Pancreas (tissue), 10 donors: ENCODE data around the gene CGREF1. TPM values are rescaled to one million over a fixed set of nuclear protein-coding genes. Genes with fewer than 3 reads are reported as not detected.

Experiments used
- ATAC-seq, 4 donors: fragments of 200-7000 bp; cut with Tn5 transposase; one replicate each; pipeline versions ENCODE4 v1.8.0 to v1.9.1; 2020; ENCODE audit warnings: mild to moderate bottlenecking in 4 of 4, moderate library complexity in 4 of 4
- DNase-seq, 6 donors: peaks; one replicate each; pipeline ENCODE4 v3.0.0-alpha.2; 2020
- FAIRE-seq: peaks from 2 replicates; lab custom pipeline; 2012; peaks lifted over from hg19 to GRCh38; lab: Jason Lieb, UNC
- H3K27ac ChIP-seq, 4 donors: fragments of 200-600 bp; sonication (generic); 1 replicate in 3 of 4; 2 replicates in 1 of 4; pipeline versions ENCODE4 v1.5.0 to v1.8.0; 2020
- H3K27me3 ChIP-seq, 4 donors: fragments of 200-600 bp; one replicate each; pipeline ENCODE4 v1.8.0; 2021
- H3K36me3 ChIP-seq, 3 donors: fragments of 200-600 bp; sonication (generic) in 1 of 3; one replicate each; pipeline versions ENCODE4 v1.5.0 to v1.8.0; 2020 to 2021
- H3K4me1 ChIP-seq, 3 donors: fragments of 200-600 bp; one replicate each; pipeline ENCODE4 v1.8.0; 2021
- H3K4me3 ChIP-seq, 4 donors: fragments of 200-600 bp; sonication (generic) in 2 of 4; one replicate each; pipeline versions ENCODE4 v1.5.0 to v1.8.0; 2020 to 2021
- H3K9me3 ChIP-seq, 4 donors: fragments of 200-600 bp; one replicate each; pipeline ENCODE4 v1.8.0; 2021
- CTCF ChIP-seq, 4 donors: fragments of 200-600 bp; sonication (generic) in 3 of 4; IDR thresholded peaks; one replicate each; pipeline versions ENCODE4 v1.5.0 to v1.8.0; 2021; ENCODE audit warnings: antibody characterized with exemption in 4 of 4
- WGBS, 2 donors: extraction: QIAGEN DNeasy Blood & Tissue Kit; methylation state at CpG; one replicate each; pipeline ENCODE4 v1.1.7; 2013; 5-methylcytosine and 5-hydroxymethylcytosine counted together
- intact Hi-C, 3 donors: fragments of 100-400 bp; cut with DNase I; formaldehyde crosslinking; loops; one replicate each; pipeline versions ENCODE4 v1.11.1 to v1.14.2; 2022
- polyA plus RNA-seq, 2 donors: library from polyadenylated mRNA; stranded (reverse); fragments of 200-250 nt; gene quantifications; one replicate each; pipeline ENCODE4 v1.2.3, GENCODE V29; 2013
- total RNA-seq, 6 donors: library from RNA; stranded (reverse); fragmentation: NEBNext Ultra II Directional in 4 of 6; extraction: Animal tissue kit (Norgen Biotek cat#: 25700) in 4 of 6; gene quantifications; one replicate each; pipeline versions ENCODE4 v1.2.1 to v1.2.4, GENCODE V29; 2021 to 2023
- donor health status: healthy with polysubstance abuse.
- donor health status: DM: no; HTN: no; CAD: no; lungs with moderate emphysema.
- donor health status: DM: no; HTN: no; CAD: no.
- donor health status: control.
- donor health status: control.
- donor health status: Bipolar disorder and iron deficiency.
- donor health status: DM: yes; HTN: yes; CAD: no.
- donor health status: DM: no; HTN: no; CAD: no.
- donor health status: DM: no; HTN: no; CAD: no.
- donor health status: DM: yes; HTN: yes; CAD: no.

CGREF1 gene
- total and polyA plus RNA-seq, 8 donors, result 0.42 to 1.2 (median 0.78) TPM; not detected in 1

DNA sequence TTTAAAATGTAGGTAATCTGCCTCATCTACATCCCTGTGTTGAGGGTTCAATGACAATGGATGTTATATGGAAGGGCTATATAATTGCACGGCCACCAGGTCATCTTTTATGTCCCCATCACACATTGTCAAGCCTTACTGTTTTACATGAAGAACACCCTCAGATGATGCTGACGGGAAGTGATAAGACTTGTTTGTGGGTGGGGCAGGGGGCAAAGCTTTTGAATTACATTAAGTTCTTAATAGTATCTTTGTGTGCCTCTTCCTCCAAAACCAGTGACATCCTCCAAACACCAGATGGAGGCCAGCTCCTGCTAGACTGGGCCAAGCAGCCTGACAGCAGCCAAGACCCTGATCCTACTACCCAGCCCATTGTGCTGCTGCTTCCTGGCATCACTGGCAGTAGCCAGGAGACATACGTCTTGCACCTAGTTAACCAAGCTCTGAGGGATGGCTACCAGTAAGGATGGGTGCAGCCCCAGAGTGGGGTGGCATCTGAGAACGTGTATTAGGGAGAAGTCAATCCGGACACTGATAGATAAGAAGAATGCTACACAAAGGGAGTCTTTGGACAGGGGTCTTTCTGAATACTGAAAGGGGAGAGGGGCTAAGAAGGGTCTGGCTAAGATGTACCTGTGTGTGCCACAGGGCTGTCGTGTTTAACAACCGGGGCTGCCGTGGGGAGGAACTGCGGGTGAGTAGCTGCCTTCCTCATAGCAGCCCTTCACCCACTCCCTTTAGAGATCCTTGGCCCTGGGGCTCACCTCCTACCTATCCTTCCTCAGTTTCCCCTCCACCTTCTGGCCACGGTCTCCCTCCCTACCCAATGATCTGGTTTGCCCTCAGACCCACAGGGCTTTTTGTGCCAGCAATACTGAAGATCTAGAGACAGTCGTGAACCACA lies 10.0 kb upstream of the CGREF1 start:
- no peak for DNase-seq
- Histone ChIP-seq H3K4me3 (no peak overlapping the region), H3K27me3 (no peaks in the 10 kb centered on the region), H3K27ac (no peak overlapping the region), H3K9me3 (no peaks in the 10 kb centered on the region), H3K36me3 (peaks cover 6 to 16% (median 12%) of the 10 kb centered on the region in 3 donors), H3K4me1 (peaks cover 0 to 6% (median 6%) of the 10 kb centered on the region in 3 donors)
- no peak for ATAC-seq
- 66 to 79% methylated on average over 11 of the region's 11 CpGs for WGBS, 2 donors
- FAIRE-seq, result no peak
- intact Hi-C loops, result no loop called here
- no peak for TF ChIP-seq CTCF (IDR thresholded peaks at IDR 0.05)

- peaks cover 0 to 3% (median 2%) of the 10 kb centered on the region in 3 donors for H3K4me1 ChIP-seq
- FAIRE-seq (no peak), DNase-seq (no peak), ATAC-seq (no peak)
- H3K27me3 ChIP-seq, result no peaks in the 10 kb centered on the region
- no peak overlapping the region for H3K4me3 ChIP-seq
- no peak overlapping the region for H3K27ac ChIP-seq
- TF ChIP-seq CTCF (IDR thresholded peaks at IDR 0.05), result no peak
- H3K36me3 ChIP-seq, result peaks cover 6 to 16% (median 12%) of the 10 kb centered on the region in 3 donors
- H3K9me3 ChIP-seq, result no peaks in the 10 kb centered on the region
- 80 to 85% methylated on average over 9 of the region's 9 CpGs for WGBS, 2 donors
- intact Hi-C loops, result no loop called here
These were observed 9.1 kb upstream of the CGREF1 start for GRCh38 chr2:27127883-27128667.

DNA sequence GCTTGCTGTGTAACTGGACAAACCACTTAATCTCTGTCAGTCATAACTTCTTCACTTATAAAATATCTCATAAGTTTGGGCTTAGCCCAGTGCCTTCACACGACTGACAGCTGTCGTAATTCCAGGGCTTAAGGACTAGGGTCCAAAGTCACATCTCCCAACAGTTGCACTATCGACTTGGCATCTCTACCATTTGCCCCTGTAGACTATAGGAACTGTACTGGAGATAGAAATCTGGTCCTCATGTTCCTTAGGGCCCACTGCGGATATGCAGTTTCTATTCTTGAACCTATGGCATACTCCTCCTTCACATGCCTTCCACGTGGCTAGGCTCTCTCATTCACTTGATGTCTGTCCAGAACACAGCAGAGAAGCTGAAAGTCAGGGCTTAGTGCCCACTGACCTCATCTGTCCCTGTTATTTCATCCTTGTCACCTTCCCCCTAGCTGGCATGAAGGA lies 7.4 kb upstream of the CGREF1 start:
- peaks cover 0 to 4% (median 0%) of the 10 kb centered on the region in 3 donors for H3K4me1 ChIP-seq
- H3K27me3 ChIP-seq, result no peaks in the 10 kb centered on the region
- no peak for ATAC-seq
- intact Hi-C loops, result no loop called here
- WGBS, 2 donors, result 33 to 46% methylated on average over 5 of the region's 5 CpGs
- no peak overlapping the region for H3K4me3 ChIP-seq
- no peak for DNase-seq
- TF ChIP-seq CTCF (IDR thresholded peaks at IDR 0.05), result no peak
- no peaks in the 10 kb centered on the region for H3K9me3 ChIP-seq
- peaks cover 4 to 10% (median 9%) of the 10 kb centered on the region in 3 donors for H3K36me3 ChIP-seq
- no peak overlapping the region for H3K27ac ChIP-seq
- no peak for FAIRE-seq

- 81 to 82% methylated on average over 3 of the region's 3 CpGs for WGBS, 2 donors
- no peak for FAIRE-seq
- intact Hi-C loops, result no loop called here
These were observed 6.2 kb upstream of the CGREF1 start for GRCh38 chr2:27125104-27125503.

More at GRCh38 chr2:27125104-27125503, 6.2 kb upstream of the CGREF1 start:
- Histone ChIP-seq H3K9me3 (no peaks in the 10 kb centered on the region), H3K4me3 (no peak overlapping the region), H3K27me3 (no peaks in the 10 kb centered on the region), H3K4me1 (peaks cover 0 to 4% (median 0%) of the 10 kb centered on the region in 3 donors), H3K36me3 (no peaks in the 10 kb centered on the region), H3K27ac (no peak overlapping the region)
- no peak for TF ChIP-seq CTCF (IDR thresholded peaks at IDR 0.05)
- ATAC-seq, result no peak
- no peak for DNase-seq
